ENCODE results near the gene MICU2. TPM values are rescaled to one million over a fixed set of nuclear protein-coding genes. Genes with fewer than 3 reads are reported as not detected.
"Not testable (repeated sequence)": the region's sequence is repeated elsewhere in the genome, so short reads cannot be mapped to it uniquely, and the experiment has no call there.

Gene MICU2
- total RNA-seq, 1 donor from 2014 or later: 29.8 TPM

DNA sequence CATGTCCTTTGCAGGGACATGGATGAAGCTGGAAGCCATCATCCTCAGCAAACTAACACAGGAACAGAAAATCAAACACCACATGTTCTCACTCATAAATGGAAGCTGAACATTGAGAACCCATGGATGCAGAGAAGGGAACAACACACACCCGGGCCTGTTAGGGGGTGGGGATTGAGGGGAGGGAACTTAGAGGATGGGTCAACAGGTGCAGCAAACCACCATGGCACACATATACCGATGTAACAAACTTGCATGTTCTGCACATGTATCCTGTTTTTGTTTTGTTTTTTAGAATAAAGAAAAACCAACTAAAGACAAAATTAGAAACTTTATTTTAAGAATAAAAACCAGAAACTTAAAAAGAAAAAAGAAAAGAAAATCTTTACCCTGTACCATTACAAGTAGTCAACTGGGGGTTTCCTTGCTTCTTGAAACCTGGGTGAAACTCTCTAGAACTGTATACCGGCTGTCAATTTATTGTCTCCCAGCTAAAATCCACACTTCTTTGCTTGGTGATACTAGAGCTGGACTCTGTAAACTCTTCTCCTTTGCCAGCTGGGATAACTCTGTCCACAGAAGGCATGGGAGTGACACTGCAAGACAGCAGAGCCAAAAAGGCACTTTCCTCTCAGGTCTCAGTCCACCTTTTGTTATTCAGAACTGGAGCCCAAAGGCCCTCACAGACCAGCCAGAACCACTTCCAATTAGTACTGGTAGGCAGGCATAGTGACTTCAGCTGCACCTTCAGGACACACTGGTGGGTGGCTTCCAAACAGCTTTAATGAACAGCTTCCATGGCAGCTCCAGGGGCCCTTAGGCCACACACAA is 9.0 kb downstream of the MICU2 start:
- DNase-seq (ENCODE audit: low read depth in 2 of 2): no peak

DNA sequence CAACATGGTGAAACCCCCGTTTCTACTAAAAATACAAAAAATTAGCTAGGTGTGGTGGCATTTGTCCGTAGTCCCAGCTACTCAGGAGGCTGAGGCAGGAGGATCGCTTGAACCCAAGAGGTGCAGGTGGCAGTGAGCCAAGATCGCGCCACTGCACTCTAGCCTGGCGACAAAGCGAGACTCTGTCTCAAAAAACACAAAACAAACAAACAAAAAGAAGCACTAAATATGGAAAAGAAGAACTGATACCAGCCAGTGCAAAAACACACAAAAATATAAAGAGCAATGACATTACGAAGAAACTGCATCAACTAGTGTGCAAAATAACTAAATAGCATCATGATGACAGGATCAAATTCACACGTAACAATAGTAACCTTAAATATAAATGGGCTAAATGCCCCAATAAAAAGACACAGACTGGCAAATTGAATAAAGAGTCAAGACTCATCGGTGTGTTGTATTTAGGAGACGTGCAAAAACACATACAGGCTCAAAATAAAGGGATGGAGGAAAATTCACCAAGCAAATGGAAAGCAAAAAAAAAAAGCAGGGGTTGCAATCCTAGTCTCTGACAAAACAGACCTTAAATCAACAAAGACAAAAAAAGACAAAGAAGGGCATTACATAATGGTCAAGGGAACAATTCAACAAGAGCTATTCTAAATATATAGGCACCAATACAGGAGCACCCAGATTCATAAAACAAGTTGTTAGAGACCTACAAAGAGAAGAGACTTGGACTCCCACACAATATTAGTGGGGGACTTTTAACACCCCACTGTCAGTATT is 13.1 kb downstream of the MICU2 start:
- DNase-seq (ENCODE audit: low read depth in 2 of 2): not testable (repeated sequence)

DNA sequence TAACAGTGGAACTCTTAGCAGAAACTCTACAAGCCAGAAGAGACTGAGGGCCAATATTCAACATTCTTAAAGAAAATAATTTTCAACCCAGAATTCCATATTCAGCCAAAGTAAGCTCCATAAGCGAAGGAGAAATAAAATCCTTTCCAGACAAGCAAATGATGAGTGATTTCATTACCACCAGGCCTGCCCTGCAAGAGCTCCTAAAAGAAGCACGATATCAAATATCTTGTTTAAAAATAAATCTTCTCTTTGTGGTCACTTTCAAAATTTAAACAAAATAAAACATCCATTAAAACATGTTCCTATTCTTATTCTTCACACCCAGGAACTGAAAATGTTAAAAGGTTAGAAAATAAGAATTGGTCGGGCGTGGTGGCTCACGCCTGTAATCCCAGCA is 13.7 kb downstream of the MICU2 start:
- DNase-seq (ENCODE audit: low read depth in 2 of 2): no peak

DNA sequence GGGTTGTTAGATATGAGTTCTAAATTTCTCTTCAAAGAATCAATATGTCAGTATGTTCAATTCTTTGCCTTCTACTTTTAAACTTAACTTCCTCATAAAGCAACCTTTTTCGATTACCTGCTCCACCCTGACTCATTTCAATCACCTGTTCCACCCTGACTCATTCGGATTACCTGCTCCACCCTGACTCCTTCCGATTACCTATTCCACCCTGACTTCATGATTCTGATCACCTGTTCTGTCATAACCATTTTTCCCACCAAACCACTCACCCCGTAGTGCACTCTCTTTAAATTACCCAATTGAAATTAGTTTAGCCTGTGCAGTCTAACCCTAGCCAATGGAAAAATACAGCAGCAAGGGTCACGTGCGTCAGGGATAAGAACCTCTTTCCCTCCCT is 14.5 kb downstream of the MICU2 start:
- not testable (repeated sequence) for DNase-seq (ENCODE audit: low read depth in 2 of 2)

DNA sequence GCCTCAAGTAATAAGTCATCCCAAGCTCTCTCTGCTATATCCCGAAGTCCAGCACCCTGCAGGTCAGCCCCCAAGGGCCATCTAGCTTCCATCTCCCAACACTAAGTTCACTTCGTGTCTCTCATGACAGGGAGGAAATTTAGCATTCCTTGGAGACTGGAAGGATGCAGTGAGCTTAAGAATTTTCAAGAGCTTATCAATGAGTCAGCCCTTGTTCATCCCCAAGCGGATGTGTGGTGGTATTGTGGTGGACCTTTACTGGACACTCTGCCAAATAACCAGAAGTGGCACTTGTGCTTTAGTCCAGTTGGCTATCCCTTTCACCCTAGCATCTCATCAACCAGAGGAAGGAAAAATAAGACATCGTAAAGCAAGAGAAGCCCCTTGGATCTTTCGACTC is 15.6 kb downstream of the MICU2 start:
- peak in 1 of 2 donors; percentile 89 for DNase-seq (ENCODE audit: low read depth in 2 of 2)

DNA sequence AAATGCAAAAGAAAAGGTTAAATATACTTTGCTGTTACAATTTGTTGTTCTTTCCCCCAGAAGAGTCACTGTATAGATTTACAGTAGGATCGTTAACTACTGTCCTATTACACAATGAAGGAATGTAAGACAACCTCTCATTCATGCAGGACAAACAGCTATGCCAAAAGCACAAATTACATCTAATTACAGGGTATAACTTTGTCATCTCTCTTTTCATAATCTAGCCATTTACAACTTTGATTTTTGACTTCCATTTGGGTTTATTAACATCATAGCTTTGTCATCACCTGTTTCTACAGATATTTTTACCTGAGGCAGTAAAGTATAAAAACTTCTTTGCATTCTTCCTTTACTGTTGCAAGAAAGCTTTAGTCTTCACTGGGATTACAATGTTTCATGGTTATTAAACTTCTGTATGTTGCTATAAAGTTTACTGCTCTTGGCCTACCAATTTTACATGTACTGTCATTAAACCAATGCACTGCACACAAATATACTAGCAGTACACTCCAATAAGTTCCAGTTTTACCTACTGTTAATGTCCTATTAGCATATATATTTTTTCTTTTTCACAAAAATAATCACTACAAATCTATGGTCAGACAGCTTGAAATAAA is 18.9 kb downstream of the MICU2 start:
- DNase-seq (ENCODE audit: low read depth in 2 of 2): no peak

DNA sequence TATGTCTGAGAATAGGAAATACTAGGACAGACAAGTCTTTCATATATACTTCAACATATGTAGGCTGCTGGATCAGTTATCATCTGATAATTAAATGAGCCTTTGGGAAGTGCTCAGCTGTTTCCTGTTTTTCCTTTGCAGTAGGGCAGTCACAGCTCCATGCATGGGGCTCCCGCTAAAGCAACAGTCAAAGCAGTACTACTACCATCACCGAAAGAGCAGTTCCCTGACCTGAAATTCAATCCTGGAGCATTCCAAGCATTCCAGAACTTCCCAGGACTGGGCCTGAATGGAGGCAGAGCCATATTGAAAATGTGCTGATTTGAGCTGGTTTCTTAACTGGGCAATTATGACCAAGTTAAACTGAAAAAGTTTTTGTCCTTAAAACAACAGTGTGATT is 20.5 kb downstream of the MICU2 start:
- DNase-seq (ENCODE audit: low read depth in 2 of 2): peak; percentile 93

DNA sequence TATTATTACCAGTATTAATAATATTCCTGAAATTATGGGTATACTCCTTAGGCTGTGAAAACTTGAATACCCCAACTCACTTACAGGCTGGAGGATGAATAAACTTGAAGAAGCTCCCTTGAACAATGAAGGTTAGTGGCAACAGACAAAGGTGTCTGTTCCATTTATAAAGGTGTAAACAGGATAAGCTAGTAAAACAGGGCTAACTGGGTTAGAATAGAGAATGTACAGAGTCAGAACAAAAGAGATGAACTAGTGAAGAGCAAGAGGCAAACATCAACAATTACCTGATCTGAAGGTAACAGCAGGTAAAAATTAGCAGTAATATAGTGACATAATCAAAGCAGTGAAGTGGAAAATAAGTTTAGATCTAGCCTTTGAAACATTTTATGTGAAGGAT is 23.2 kb downstream of the MICU2 start:
- DNase-seq (ENCODE audit: low read depth in 2 of 2): no peak

DNA sequence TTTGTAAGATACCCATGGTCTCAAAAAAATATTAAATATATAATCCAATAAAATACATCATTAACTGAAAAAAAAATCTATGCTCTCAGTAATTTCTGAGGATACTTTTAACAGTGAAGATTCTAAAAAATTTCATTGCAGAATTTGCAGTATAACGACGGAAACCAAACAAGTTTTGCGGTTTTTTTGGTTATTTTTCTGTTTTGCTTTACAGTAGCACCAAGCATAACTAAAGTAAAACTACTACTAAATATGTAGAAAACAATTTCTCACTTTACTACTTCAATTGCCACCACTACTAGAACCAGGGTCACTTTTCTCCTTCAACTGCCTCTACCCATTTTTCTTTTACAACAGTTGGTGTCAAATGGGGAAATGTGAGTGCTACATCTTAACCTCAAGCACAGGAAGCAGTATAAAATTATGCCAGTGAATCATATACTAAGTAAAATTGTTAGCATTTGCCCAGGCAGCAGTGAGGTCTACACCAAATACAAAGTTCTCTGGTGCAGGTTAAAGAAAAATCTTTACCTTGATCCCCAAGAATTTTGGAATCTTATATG is 24.1 kb downstream of the MICU2 start:
- peak in 1 of 2 donors; percentile 49 for DNase-seq (ENCODE audit: low read depth in 2 of 2)

DNA sequence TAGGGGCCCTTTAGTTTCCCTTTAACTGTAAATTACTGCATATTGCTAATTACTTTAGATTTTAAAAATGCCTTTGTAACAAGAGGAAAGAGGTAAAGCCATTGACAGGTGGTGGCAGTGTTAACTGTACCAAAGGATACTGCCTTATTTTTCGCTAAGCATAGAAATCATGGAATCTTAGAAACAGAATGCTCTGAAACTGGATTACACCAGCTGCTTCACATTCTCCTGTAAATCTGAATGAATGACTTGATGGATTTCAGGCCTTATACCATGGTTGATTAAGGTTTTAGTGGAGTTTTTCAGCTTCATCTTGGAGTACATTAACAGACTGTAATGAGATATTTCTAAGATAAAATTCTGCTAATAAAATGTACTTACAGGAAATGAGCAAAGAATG is 25.2 kb downstream of the MICU2 start:
- DNase-seq (ENCODE audit: low read depth in 2 of 2): no peak

DNA sequence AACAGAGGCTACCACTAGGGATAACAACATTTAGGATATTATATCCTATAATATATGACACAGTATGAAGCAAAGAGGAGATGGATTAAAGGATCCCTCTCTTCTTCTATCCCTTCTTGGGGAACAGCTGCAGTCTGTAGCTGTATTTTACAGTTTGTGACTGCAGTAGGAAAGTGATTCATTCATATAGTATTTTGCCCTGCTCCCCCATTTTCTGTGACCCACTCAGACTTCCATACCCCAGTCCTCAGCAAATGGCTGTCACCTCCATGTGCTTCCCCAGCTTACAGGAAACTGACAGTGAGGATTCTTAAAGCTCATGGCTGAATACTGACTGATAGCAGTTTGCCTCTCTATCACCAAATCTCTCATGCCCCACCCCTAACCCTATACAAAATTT is 27.5 kb downstream of the MICU2 start:
- peak in 1 of 2 donors; percentile 41 for DNase-seq (ENCODE audit: low read depth in 2 of 2)

DNA sequence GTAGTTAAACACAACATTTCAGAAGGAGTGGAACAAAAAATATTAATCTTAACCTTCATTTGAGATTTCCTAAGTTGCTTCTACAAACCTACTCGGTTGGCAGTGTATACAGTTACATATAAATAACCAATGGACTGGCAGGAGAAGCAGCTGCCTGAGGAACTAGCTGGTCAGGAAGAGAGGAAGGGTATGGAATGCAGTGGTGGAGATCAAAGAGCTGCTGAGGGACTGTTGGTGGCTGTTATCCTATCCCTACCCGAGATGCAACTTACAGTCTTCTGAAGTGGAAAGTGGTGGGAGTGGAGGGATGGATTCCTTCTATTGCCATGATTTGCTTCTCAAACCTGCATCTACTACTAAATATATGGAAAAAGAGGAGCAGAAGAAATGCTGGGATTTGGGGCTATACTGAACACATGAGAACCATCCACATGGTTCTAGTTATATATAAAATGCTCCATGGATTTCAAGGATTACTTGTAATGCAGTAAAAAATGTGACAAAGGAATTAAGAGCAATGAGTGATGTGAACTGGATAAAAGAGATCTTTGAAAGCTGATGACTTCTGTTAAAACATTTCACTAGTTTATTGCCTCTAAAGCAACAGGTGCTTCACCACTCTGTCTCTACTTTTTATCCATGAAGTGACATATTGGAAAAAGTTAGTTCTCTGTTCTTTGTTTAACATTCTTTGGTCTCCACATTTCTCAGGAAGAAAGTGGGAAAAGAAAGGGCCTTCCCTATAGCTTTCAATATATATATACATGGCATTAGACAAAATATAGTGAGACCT is 29.9 kb downstream of the MICU2 start:
- DNase-seq (ENCODE audit: low read depth in 2 of 2): no peak

DNA sequence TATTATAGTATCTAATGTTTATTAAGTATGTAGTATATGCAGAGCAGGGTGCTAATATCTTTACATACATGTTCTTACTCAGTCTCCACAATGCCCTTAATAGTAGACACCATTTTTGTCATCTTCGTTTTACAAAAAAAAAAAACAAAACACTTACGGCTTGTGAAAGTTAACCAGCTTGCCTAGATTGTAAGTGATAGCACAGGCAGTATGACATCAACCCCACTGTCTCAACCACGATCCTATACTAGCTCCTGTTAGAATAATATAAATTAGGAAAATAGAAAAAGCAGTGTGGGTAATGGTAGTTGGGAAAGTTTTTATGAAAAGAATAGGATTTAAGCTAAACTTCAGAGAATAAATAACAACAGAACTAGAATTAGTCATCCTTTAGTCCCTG is 34.3 kb downstream of the MICU2 start:
- no peak for DNase-seq (ENCODE audit: low read depth in 2 of 2)

DNA sequence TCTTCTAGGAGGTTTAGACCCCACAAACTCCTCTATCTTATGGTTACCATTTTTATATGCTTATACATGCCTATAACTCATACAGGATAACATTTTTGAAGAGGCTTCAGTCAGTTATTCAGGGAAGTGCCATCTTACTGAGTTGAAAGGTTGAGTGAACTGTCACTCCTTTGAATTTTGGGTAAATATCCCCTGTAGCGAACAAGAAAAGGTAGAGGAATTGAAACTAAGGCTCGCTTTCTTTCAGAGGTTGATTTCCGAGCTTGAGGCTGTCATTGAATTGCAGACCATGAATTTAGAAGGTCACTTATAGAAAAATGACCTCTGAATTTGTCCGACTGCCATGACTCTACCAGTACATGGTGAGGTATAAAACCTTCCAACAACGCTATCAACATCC is 35.1 kb downstream of the MICU2 start:
- no peak for DNase-seq (ENCODE audit: low read depth in 2 of 2)

DNA sequence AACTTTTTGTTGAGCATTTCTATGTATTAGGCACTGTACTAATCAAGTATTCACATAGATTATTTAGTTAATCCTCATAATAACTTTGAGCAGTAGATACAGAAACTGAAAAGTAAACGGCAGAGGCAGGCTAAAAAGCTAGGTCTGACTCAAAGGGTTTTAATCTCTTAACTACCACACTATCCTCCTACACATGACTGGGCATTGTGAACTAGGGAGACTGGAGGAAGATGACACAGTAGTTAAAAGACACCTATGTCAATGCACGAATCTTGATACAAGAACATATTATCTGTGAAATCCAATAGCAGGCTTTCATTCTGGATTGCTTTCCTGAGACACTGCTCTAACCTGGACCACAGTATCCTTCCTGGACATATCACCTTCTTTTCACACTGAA is 36.3 kb downstream of the MICU2 start:
- no peak for DNase-seq (ENCODE audit: low read depth in 2 of 2)

DNA sequence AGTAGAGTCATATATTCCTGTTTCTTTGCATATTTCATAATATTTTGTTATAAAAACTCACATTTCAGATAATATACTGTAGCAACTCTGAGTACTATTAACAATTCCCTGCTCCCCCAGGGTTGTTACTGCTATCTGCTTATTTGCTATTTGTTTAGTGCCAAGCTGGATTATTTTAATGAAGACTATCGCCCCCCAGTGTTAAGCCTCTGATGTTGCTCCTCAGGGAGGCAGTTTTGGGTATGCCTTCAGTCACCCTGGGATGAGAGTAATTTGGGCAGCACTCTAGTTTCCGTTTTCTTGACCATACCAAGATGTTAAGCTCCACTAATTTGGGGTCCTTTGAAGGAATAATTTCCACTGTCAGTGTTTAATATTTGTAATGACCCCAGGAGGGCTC is 46.0 kb downstream of the MICU2 start:
- peak; percentile 24 to 32 for DNase-seq (ENCODE audit: low read depth in 2 of 2)

DNA sequence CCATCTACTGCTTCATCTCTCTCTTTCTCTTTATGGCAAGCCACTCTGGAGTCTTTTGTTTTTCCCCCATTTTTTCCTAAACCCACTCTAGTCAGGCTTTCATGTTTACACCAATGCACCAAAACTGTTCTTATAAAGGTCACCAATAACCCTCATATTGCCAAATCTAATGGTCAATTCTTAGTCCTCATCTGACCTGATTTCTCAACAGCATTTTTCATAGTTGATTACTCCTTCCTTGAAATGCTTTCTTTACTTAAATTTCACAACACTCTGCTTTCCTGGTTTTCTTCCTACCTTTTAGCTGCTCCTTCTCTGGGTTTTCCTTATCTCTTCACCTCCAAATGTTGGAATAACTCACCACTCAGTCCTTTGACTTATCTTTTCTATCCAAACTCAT is 47.9 kb downstream of the MICU2 start:
- DNase-seq (ENCODE audit: low read depth in 2 of 2): no peak

DNA sequence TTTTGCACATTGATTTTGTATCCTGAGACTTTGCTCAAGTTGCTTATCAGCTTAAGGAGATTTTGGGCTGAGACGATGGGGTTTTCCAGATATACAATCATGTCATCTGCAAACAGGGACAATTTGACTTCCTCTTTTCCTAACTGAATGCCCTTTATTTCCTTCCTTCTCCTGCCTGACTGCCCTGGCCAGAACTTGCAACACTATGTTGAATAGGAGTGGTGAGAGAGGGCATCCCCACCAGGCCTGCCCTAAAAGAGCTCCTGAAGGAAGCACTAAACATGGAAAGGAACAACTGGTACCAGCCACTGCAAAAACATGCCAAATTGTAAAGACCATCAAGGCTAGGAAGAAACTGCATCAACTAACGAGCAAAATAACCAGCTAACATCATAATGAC is 50.7 kb downstream of the MICU2 start:
- DNase-seq (ENCODE audit: low read depth in 2 of 2): not testable (repeated sequence)

DNA sequence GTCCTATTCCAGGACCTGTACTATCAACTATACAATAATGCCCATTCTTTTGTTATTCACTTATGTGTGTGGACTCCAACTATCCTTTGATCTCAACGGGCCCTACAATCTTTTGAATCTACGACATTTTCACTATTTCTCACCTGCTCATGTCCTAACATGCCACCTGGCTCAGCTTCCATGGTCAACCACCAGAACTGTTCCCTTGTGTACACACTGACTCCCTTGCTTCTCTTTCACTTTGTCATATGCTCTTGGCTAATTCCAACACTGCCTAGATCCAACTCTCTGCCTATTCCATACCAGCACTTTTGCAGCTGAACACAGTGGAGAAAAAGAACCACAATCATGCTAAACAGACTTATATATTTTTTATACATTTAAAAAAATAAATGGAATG is 53.1 kb downstream of the MICU2 start:
- DNase-seq (ENCODE audit: low read depth in 2 of 2): no peak

DNA sequence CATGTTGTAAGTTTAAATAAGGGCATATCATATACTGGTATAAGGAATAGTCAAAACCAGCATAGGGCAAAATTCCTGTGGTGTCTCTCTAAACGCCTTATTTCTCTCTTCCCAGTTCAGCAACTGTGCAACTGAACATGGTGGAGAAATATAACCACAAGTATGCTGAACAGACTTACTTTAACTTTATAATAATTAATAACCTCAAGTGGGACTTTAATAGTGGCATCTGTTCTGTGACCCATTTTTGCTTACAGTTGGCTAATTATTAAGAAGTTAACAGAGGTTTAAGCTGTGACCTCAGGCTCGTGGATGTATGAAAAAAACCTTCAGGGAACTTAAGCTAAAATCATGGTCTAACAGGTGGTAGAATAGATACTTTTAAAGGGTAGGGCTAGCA is 54.3 kb downstream of the MICU2 start:
- DNase-seq (ENCODE audit: low read depth in 2 of 2): no peak

DNA sequence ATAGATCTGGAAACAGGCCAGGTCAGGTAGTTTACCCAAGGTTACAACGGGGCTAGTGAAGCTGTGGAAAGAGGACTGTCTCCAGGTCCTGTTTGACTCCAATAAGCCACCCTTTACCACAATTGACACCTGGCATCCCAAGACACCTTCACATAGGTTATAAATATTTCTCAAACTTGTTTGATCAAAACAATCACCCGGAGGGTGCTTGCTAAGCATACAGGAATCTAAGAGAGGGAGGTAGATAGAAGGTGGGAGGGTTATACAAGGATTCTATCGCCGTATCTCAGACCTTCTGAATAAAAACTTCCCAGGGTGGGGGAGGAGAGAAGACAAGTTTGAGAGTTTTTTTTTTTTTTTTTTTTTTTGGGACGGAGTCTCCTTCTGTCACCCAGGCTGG is 55.4 kb downstream of the MICU2 start:
- no peak for DNase-seq (ENCODE audit: low read depth in 2 of 2)

Data from lung microvascular endothelial cell (primary cell).